Nephron (organoid): Measurements from ENCODE around the gene CORO2A.

Experiments used
- H3K27ac Mint-ChIP-seq, 3 experiments: 2 replicates each; pipeline ENCODE4 v1.8.0; 2020; ENCODE audit warnings: mixed read lengths in 3 of 3, mild to moderate bottlenecking in 2 of 3, moderate library complexity in 1 of 3
- H3K27me3 Mint-ChIP-seq: 2 replicates; pipeline ENCODE4 v1.8.0; 2021; ENCODE audit warnings: low read depth, mild to moderate bottlenecking, moderate library complexity, mixed read lengths
- H3K36me3 Mint-ChIP-seq: 2 replicates; pipeline ENCODE4 v1.8.0; 2020; ENCODE audit warnings: low read depth, mixed read lengths
- H3K4me1 Mint-ChIP-seq: 2 replicates; pipeline ENCODE4 v1.8.0; 2020; ENCODE audit warnings: mixed read lengths
- H3K4me3 Mint-ChIP-seq, 3 experiments: 2 replicates each; pipeline ENCODE4 v1.8.0; 2020; ENCODE audit warnings: mild to moderate bottlenecking in 3 of 3, mixed read lengths in 3 of 3, moderate library complexity in 2 of 3
- H3K9me3 Mint-ChIP-seq: 2 replicates; pipeline ENCODE4 v1.8.0; 2020; ENCODE audit warnings: mixed read lengths
- CTCF ChIP-seq, 3 experiments: fragments of 200-600 bp; sonication (generic); IDR thresholded peaks; one replicate each; pipeline ENCODE4 v1.5.0; 2021; ENCODE audit warnings: antibody characterized with exemption in 3 of 3; ENCODE audit not compliant: unreplicated experiment in 3 of 3

The CORO2A gene

GRCh38 chr9:98152526-98152925 is 39.9 kb downstream of the CORO2A start:
- no peaks in the 10 kb centered on the region for H3K27me3 Mint-ChIP-seq
- no peak overlapping the region for H3K4me3 Mint-ChIP-seq
- H3K4me1 Mint-ChIP-seq: no peaks in the 10 kb centered on the region
- H3K27ac Mint-ChIP-seq: no peak overlapping the region
- no peak for TF ChIP-seq CTCF (IDR thresholded peaks at IDR 0.05; ENCODE audit: unreplicated experiment in 3 of 3)
- no peaks in the 10 kb centered on the region for H3K36me3 Mint-ChIP-seq
- H3K9me3 Mint-ChIP-seq: no peaks in the 10 kb centered on the region

- H3K27me3 Mint-ChIP-seq: no peaks in the 10 kb centered on the region
- TF ChIP-seq CTCF (IDR thresholded peaks at IDR 0.05; ENCODE audit: unreplicated experiment in 3 of 3): no peak
- no peaks in the 10 kb centered on the region for H3K9me3 Mint-ChIP-seq
- no peak overlapping the region for H3K27ac Mint-ChIP-seq
- no peak overlapping the region for H3K4me3 Mint-ChIP-seq
- H3K4me1 Mint-ChIP-seq: no peaks in the 10 kb centered on the region
- H3K36me3 Mint-ChIP-seq: no peaks in the 10 kb centered on the region
These were observed 41.7 kb downstream of the CORO2A start for GRCh38 chr9:98150721-98151120.

GRCh38 chr9:98150164-98150563 is 42.3 kb downstream of the CORO2A start:
- no peak for TF ChIP-seq CTCF (IDR thresholded peaks at IDR 0.05; ENCODE audit: unreplicated experiment in 3 of 3)
- H3K9me3 Mint-ChIP-seq: no peaks in the 10 kb centered on the region
- H3K36me3 Mint-ChIP-seq: no peaks in the 10 kb centered on the region
- H3K27ac Mint-ChIP-seq: no peak overlapping the region
- no peaks in the 10 kb centered on the region for H3K27me3 Mint-ChIP-seq
- no peaks in the 10 kb centered on the region for H3K4me1 Mint-ChIP-seq
- H3K4me3 Mint-ChIP-seq: no peak overlapping the region

GRCh38 chr9:98149422-98149821 is 43.0 kb downstream of the CORO2A start:
- no peaks in the 10 kb centered on the region for H3K4me1 Mint-ChIP-seq
- H3K4me3 Mint-ChIP-seq: no peak overlapping the region
- no peak for TF ChIP-seq CTCF (IDR thresholded peaks at IDR 0.05; ENCODE audit: unreplicated experiment in 3 of 3)
- H3K27me3 Mint-ChIP-seq: no peaks in the 10 kb centered on the region
- H3K27ac Mint-ChIP-seq: no peak overlapping the region
- no peaks in the 10 kb centered on the region for H3K36me3 Mint-ChIP-seq
- H3K9me3 Mint-ChIP-seq: no peaks in the 10 kb centered on the region

- TF ChIP-seq CTCF (IDR thresholded peaks at IDR 0.05; ENCODE audit: unreplicated experiment in 3 of 3): no peak
- Mint-ChIP-seq H3K36me3 (no peaks in the 10 kb centered on the region), H3K4me3 (no peak overlapping the region), H3K9me3 (no peaks in the 10 kb centered on the region), H3K27ac (no peak overlapping the region), H3K27me3 (no peaks in the 10 kb centered on the region), H3K4me1 (no peaks in the 10 kb centered on the region)
These were observed 44.0 kb downstream of the CORO2A start for GRCh38 chr9:98148486-98148885.

GRCh38 chr9:98147582-98147981 is 44.9 kb downstream of the CORO2A start:
- Mint-ChIP-seq H3K9me3 (no peaks in the 10 kb centered on the region), H3K36me3 (no peaks in the 10 kb centered on the region), H3K27me3 (no peaks in the 10 kb centered on the region), H3K27ac (no peak overlapping the region), H3K4me1 (no peaks in the 10 kb centered on the region), H3K4me3 (no peak overlapping the region)
- no peak for TF ChIP-seq CTCF (IDR thresholded peaks at IDR 0.05; ENCODE audit: unreplicated experiment in 3 of 3)
